Left renal pelvis (tissue), 4 donors: ENCODE measurements around the gene ANKRD52. TPM values are rescaled to one million over a fixed set of nuclear protein-coding genes. Genes with fewer than 3 reads are reported as not detected.

Experiments
- DNase-seq, 4 donors: peaks; one replicate each; pipeline ENCODE4 v3.0.0-alpha.2; 2013; ENCODE audit warnings: low read depth in 4 of 4, low spot score in 3 of 4
- polyA plus RNA-seq, 4 donors: library from polyadenylated mRNA; unstranded; fragments of 120-200 nt; gene quantifications; one replicate each; pipeline ENCODE4 v1.2.1, GENCODE V29; 2013; ENCODE audit not compliant: insufficient read length in 4 of 4

The ANKRD52 gene
- polyA plus RNA-seq, 4 donors: 23.8 to 42.5 (median 28.9) TPM

DNA sequence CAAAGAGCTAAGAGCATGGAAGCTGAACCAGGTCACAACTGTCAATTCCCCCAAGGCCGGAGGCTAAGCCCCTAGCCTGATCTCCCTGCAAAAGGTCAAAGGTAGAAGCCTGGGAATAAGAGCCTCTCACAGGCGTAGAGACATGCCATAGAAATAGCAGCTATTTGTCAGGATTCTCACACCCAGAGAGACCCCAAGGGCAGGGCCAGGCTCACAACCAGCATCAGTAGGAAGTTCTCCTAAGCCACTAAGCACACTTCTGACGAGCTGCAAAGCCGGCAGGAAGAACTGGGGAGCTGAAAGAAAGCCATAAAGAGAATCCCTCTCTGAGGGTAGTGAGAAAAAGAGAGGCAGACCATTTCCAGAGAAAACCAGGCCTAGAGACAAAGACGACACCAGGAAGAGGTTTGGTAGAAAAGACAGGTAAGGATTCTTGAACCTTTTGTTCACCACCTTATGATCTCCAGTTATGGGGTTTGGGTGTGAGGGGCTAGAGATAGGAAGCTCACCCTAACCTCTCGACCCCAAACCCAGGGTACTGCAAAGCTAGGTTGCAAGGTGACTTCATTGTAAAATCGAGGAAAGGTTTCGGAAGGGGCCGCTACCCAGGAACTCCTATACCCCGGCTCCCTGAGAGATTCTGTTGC is 69.9 kb downstream of the ANKRD52 start:
- DNase-seq: no peak

Other genes with a start within 250 kb of the ANKRD52 start
- 10 to 100 TPM; 16.3 to 24.3 (median 17.7) TPM for gene IKZF4, start 237.3 kb downstream of the ANKRD52 start, polyA plus RNA-seq
- 100 to 1,000 TPM in 3 of 4 donors, 10 to 100 TPM in 1; 92.7 to 593 (median 231) TPM for gene RPS26, start 216.5 kb downstream of the ANKRD52 start, polyA plus RNA-seq
- gene ERBB3, start 178.2 kb downstream of the ANKRD52 start, polyA plus RNA-seq: 100 to 1,000 TPM in 1 of 4 donors, 10 to 100 TPM in 2, 1 to 10 TPM in 1; 6.8 to 103 (median 77.2) TPM
- gene PA2G4, start 153.8 kb downstream of the ANKRD52 start, polyA plus RNA-seq: 100 to 1,000 TPM; 104 to 166 (median 154) TPM
- gene RPL41, start 141.8 kb downstream of the ANKRD52 start, polyA plus RNA-seq: 1,000 to 10,000 TPM; 4,554 to 5,864 (median 4,890) TPM
- gene ZC3H10, start 140.1 kb downstream of the ANKRD52 start, polyA plus RNA-seq: 1 to 10 TPM; 4.7 to 6.5 (median 5.7) TPM
- gene ESYT1, start 130.1 kb downstream of the ANKRD52 start, polyA plus RNA-seq: 10 to 100 TPM; 66.2 to 79.3 (median 74.2) TPM
- gene MYL6B, start 105.8 kb downstream of the ANKRD52 start, polyA plus RNA-seq: 100 to 1,000 TPM; 138 to 185 (median 160) TPM
- gene MYL6, start 100.0 kb downstream of the ANKRD52 start, polyA plus RNA-seq: 1,000 to 10,000 TPM; 1,577 to 1,968 (median 1,895) TPM
- gene SMARCC2, start 68.9 kb downstream of the ANKRD52 start, polyA plus RNA-seq: 100 to 1,000 TPM; 106 to 137 (median 129) TPM
- 10 to 100 TPM; 42.5 to 43.6 (median 43.3) TPM for gene RNF41, start 36.5 kb downstream of the ANKRD52 start, polyA plus RNA-seq
- 10 to 100 TPM; 26.5 to 31.0 (median 30.3) TPM for gene NABP2, start 34.0 kb downstream of the ANKRD52 start, polyA plus RNA-seq
- 10 to 100 TPM in 3 of 4 donors, 1 to 10 TPM in 1; 3.0 to 63.3 (median 44.9) TPM for gene SLC39A5, start 28.3 kb downstream of the ANKRD52 start, polyA plus RNA-seq
- gene COQ10A, start 8.6 kb upstream of the ANKRD52 start, polyA plus RNA-seq: 10 to 100 TPM; 11.0 to 21.2 (median 15.5) TPM
- gene CS, start 41.9 kb upstream of the ANKRD52 start, polyA plus RNA-seq: 100 to 1,000 TPM; 114 to 224 (median 198) TPM
- gene CNPY2, start 57.6 kb upstream of the ANKRD52 start, polyA plus RNA-seq: 100 to 1,000 TPM in 3 of 4 donors, 10 to 100 TPM in 1; 95.9 to 159 (median 151) TPM
- gene PAN2, start 75.6 kb upstream of the ANKRD52 start, polyA plus RNA-seq: 100 to 1,000 TPM in 2 of 4 donors, 10 to 100 TPM in 2; 48.7 to 116 (median 92.9) TPM
- gene IL23A, start 80.5 kb upstream of the ANKRD52 start, polyA plus RNA-seq: 1 to 10 TPM in 1 of 4 donors, under 1 TPM in 3; 0.57 to 1.3 (median 0.77) TPM
- gene STAT2, start 101.7 kb upstream of the ANKRD52 start, polyA plus RNA-seq: 100 to 1,000 TPM in 3 of 4 donors, 10 to 100 TPM in 1; 78.8 to 139 (median 105) TPM
- under 1 TPM in 1 of 4 donors, not detected in 3; 0.13 TPM for gene APOF, start 104.5 kb upstream of the ANKRD52 start, polyA plus RNA-seq
- 10 to 100 TPM; 22.4 to 45.4 (median 38.4) TPM for gene TIMELESS, start 191.0 kb upstream of the ANKRD52 start, polyA plus RNA-seq
- under 1 TPM in 1 of 4 donors, not detected in 3; 0.13 TPM for gene MIP, start 196.3 kb upstream of the ANKRD52 start, polyA plus RNA-seq
- gene SPRYD4, start 210.2 kb upstream of the ANKRD52 start, polyA plus RNA-seq: 1 to 10 TPM; 2.4 to 6.1 (median 4.2) TPM
- gene GLS2, start 229.8 kb upstream of the ANKRD52 start, polyA plus RNA-seq: 1 to 10 TPM in 3 of 4 donors, under 1 TPM in 1; 0.83 to 2.2 (median 1.8) TPM